Stomach (tissue), 4 donors: Measurements from ENCODE around the gene ATF3.

Experiments
- POLR2A ChIP-seq, 4 donors: fragments of 450-650 bp; IDR thresholded peaks; one replicate each; pipeline ENCODE4 v1.6.1; 2016; ENCODE audit warnings: antibody characterized with exemption in 4 of 4, control low read depth in 2 of 4, mild to moderate bottlenecking in 1 of 4, moderate library complexity in 1 of 4
- TF ChIP-seq, protein P1 (sequence below), 7 experiments: fragments of 450-650 bp in 4 of 7; fragments of 200-600 bp in 3 of 7; sonication (generic) in 3 of 7; IDR thresholded peaks; one replicate each; pipeline ENCODE4 v1.5.1; 2016 to 2019; ENCODE audit warnings: antibody characterized with exemption in 7 of 7, control low read depth in 2 of 7, mild to moderate bottlenecking in 1 of 7

DNA sequence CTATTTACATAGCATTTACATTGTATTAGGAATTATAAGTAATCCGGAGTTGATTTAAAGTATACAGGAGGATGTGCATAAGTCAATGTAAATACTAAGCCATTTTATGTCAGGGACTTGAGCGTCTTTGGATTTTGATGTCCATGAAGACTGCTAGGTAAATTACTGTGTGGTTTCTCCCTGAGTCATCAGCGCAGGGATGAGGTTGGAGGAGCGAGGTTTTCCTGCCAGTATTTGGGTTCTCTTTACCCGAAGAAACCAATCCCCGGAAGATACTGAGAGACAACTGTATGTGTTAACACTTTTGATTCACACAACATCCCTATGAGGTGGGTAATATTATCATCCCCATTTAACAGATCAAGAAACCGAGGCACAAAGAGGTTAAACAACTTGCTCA, 61.7 kb downstream of the ATF3 start:
- TF ChIP-seq, protein P1, sequence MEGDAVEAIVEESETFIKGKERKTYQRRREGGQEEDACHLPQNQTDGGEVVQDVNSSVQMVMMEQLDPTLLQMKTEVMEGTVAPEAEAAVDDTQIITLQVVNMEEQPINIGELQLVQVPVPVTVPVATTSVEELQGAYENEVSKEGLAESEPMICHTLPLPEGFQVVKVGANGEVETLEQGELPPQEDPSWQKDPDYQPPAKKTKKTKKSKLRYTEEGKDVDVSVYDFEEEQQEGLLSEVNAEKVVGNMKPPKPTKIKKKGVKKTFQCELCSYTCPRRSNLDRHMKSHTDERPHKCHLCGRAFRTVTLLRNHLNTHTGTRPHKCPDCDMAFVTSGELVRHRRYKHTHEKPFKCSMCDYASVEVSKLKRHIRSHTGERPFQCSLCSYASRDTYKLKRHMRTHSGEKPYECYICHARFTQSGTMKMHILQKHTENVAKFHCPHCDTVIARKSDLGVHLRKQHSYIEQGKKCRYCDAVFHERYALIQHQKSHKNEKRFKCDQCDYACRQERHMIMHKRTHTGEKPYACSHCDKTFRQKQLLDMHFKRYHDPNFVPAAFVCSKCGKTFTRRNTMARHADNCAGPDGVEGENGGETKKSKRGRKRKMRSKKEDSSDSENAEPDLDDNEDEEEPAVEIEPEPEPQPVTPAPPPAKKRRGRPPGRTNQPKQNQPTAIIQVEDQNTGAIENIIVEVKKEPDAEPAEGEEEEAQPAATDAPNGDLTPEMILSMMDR (IDR thresholded peaks at IDR 0.05), result no peak
- no peak for TF ChIP-seq POLR2A (IDR thresholded peaks at IDR 0.05)
